Ammon's horn (tissue), 1 donor: ENCODE results near the gene LENEP.
"Not testable (repeated sequence)": the region's sequence is repeated elsewhere in the genome, so short reads cannot be mapped to it uniquely, and the experiment has no call there.

Experiments used
- DNase-seq: peaks from one replicate; pipeline ENCODE4 v3.0.0-alpha.2; 2016; ENCODE audit warnings: low spot score

LENEP gene

GRCh38 chr1:154975409-154976059, 17.9 kb upstream of the LENEP start:
- no peak for DNase-seq

- not testable (repeated sequence) for DNase-seq
These were observed 15.6 kb upstream of the LENEP start for GRCh38 chr1:154977762-154978161.

- no peak for DNase-seq
These were observed 15.0 kb upstream of the LENEP start for GRCh38 chr1:154978360-154978759.

GRCh38 chr1:154982341-154982740, 11.0 kb upstream of the LENEP start:
- DNase-seq = no peak

- peak; percentile 98 for DNase-seq
These were observed 10.3 kb upstream of the LENEP start, which contains the start of gene FLAD1 for GRCh38 chr1:154982897-154983648. Gene FLAD1, plus strand, starts transcription at chr1:154983344. Its CDS starts 351 bp downstream, at chr1:154983695.

- DNase-seq = no peak
These were observed 9.5 kb upstream of the LENEP start for GRCh38 chr1:154983776-154984466.

GRCh38 chr1:154986736-154987135, 6.7 kb upstream of the LENEP start:
- DNase-seq = not testable (repeated sequence)

GRCh38 chr1:154987326-154987725, 6.1 kb upstream of the LENEP start:
- DNase-seq = no peak

GRCh38 chr1:154988058-154988954, 5.1 kb upstream of the LENEP start:
- DNase-seq = no peak

GRCh38 chr1:154989195-154989860, 4.1 kb upstream of the LENEP start:
- no peak for DNase-seq

GRCh38 chr1:154990276-154990675, 3.1 kb upstream of the LENEP start:
- DNase-seq = no peak

GRCh38 chr1:154992721-154993571, 440 bp upstream of the LENEP start:
- DNase-seq = no peak

GRCh38 chr1:154994269-154994587, 842 bp downstream of the LENEP start:
- no peak for DNase-seq

- no peak for DNase-seq
These were observed 1.2 kb downstream of the LENEP start for GRCh38 chr1:154994591-154994990.

GRCh38 chr1:154995301-154995983, 2.1 kb downstream of the LENEP start:
- DNase-seq = not testable (repeated sequence)

GRCh38 chr1:154996966-154997701, 3.7 kb downstream of the LENEP start:
- DNase-seq = no peak

GRCh38 chr1:154998201-154998780, 4.9 kb downstream of the LENEP start:
- no peak for DNase-seq

GRCh38 chr1:154998818-154999570, 5.6 kb downstream of the LENEP start:
- peak; percentile 68 for DNase-seq
